HepG2 (cell line): ENCODE data around the gene BLOC1S4. TPM values are rescaled to one million over a fixed set of nuclear protein-coding genes. Genes with fewer than 3 reads are reported as not detected.
A peak's percentile ranks its signal among the peaks of the same experiment; 100 is the strongest.

Experiments used
- ATF2 ChIP-seq: sonication (generic); formaldehyde crosslinking; IDR thresholded peaks from 2 replicates; pipeline ENCODE4 v1.4.0; 2020; ENCODE audit warnings: missing genetic modification reagents
- FOXO1 ChIP-seq: sonication (generic); formaldehyde crosslinking; IDR thresholded peaks from 2 replicates; pipeline ENCODE4 v1.4.0; 2020; ENCODE audit warnings: missing genetic modification reagents
- MBD4 ChIP-seq: IDR thresholded peaks from 2 replicates; pipeline ENCODE4 v1.6.1; 2012; ENCODE audit warnings: low read length, inconsistent platforms, borderline replicate concordance
- MLXIP ChIP-seq: sonication (generic); formaldehyde crosslinking; IDR thresholded peaks from 2 replicates; pipeline ENCODE4 v1.9.0; 2021; ENCODE audit warnings: missing genetic modification reagents, borderline replicate concordance
- NFAT5 ChIP-seq: sonication (generic); formaldehyde crosslinking; IDR thresholded peaks from 2 replicates; pipeline ENCODE4 v1.4.0; 2020; ENCODE audit warnings: missing genetic modification reagents
- NFYB ChIP-seq: sonication (generic); formaldehyde crosslinking; IDR thresholded peaks from 2 replicates; pipeline ENCODE4 v1.4.0; 2020; ENCODE audit warnings: missing genetic modification reagents
- POLR2AphosphoS2 ChIP-seq: IDR thresholded peaks from 2 replicates; pipeline ENCODE4 v1.6.1; 2011; ENCODE audit warnings: low read depth, low read length, improper control_type of control experiment
- TFAP4 ChIP-seq: sonication (generic); IDR thresholded peaks from 2 replicates; pipeline ENCODE4 v1.6.1; 2016; ENCODE audit warnings: low read depth, borderline replicate concordance
- ZBTB3 ChIP-seq: sonication (generic); formaldehyde crosslinking; IDR thresholded peaks from 2 replicates; pipeline ENCODE4 v1.4.0; 2020; ENCODE audit warnings: low read depth, mild to moderate bottlenecking, moderate library complexity, missing genetic modification reagents, borderline replicate concordance
- ZMYM2 ChIP-seq: sonication (generic); formaldehyde crosslinking; IDR thresholded peaks from 2 replicates; pipeline ENCODE4 v1.8.0; 2022; ENCODE audit warnings: mild to moderate bottlenecking, missing genetic modification reagents
- ZNF101 ChIP-seq: sonication (generic); formaldehyde crosslinking; IDR thresholded peaks from 2 replicates; pipeline ENCODE4 v1.4.0; 2020; ENCODE audit warnings: mild to moderate bottlenecking, low read depth, missing genetic modification reagents, borderline replicate concordance
- ZNF501 ChIP-seq: sonication (generic); formaldehyde crosslinking; IDR thresholded peaks from 2 replicates; pipeline ENCODE4 v1.5.1; 2020; ENCODE audit warnings: mild to moderate bottlenecking, moderate library complexity, missing genetic modification reagents
- ZNF580 ChIP-seq: IDR thresholded peaks from 2 replicates; pipeline ENCODE4 v1.6.1; 2016; ENCODE audit warnings: low read depth, borderline replicate concordance
- ZNF800 ChIP-seq: sonication (generic); formaldehyde crosslinking; IDR thresholded peaks from 2 replicates; pipeline ENCODE4 v1.4.0; 2020; ENCODE audit warnings: missing genetic modification reagents
- polyA plus RNA-seq, 8 experiments: library from polyadenylated mRNA; depleted of rRNA in 3 of 8; stranded (reverse) in 7 of 8; unstranded in 1 of 8; fragments of >200 nt; fragmentation: Illumina TruSeq in 4 of 8; extraction: Trizol in 4 of 8; gene quantifications; 2 replicates each; pipeline versions ENCODE4 v1.2.1 to v1.2.3, GENCODE V29; 2011 to 2016; ENCODE audit warnings: low read depth in 4 of 8, missing spikeins in 1 of 8, mixed read lengths in 1 of 8; ENCODE audit not compliant: insufficient read depth in 1 of 8
- total RNA-seq, 5 experiments: library from RNA; depleted of rRNA; stranded (reverse); fragments of >200 nt; fragmentation: Illumina TruSeq; extraction: Trizol; gene quantifications; 2 replicates each; pipeline ENCODE4 v1.2.3, GENCODE V29; 2016; ENCODE audit warnings: low read depth in 1 of 5

Gene BLOC1S4
- total and polyA plus RNA-seq, 2 of the 13 experiments (the other 11 are each of a cell fraction or from before 2014, with no cell fraction given), result 15.5 to 20.9 TPM

GRCh38 chr4:6693231-6694176 is 22.5 kb upstream of the BLOC1S4 start, which contains the start of gene S100P (continued):
- peak; percentile 81 for TF ChIP-seq ATF2 (CRISPR knock-in tag)
- TF ChIP-seq MLXIP (CRISPR knock-in tag), result no peak
- peak; percentile 84 for TF ChIP-seq ZNF501 (CRISPR knock-in tag)
- peak; percentile 46; the same call in 1 of the 2 replicates for TF ChIP-seq ZMYM2 (CRISPR knock-in tag)
- peak; percentile 50 for TF ChIP-seq NFYB (CRISPR knock-in tag)
- no peak for TF ChIP-seq ZNF101 (CRISPR knock-in tag)
- TF ChIP-seq ZNF580 (CRISPR knock-in tag), result peak; percentile 47; the same call in 1 of the 2 replicates
- TF ChIP-seq NFAT5 (CRISPR knock-in tag), result no peak
- peak; percentile 59; the same call in 1 of the 2 replicates for TF ChIP-seq TFAP4
- peak; percentile 26; the same call in 1 of the 2 replicates for TF ChIP-seq FOXO1 (CRISPR knock-in tag)
- no peak; the same call in 1 of the 2 replicates for TF ChIP-seq POLR2AphosphoS2
- no peak for TF ChIP-seq ZBTB3 (CRISPR knock-in tag)
- peak; percentile 54; the same call in 1 of the 2 replicates for TF ChIP-seq ZNF800 (CRISPR knock-in tag)
- no peak for TF ChIP-seq MBD4
